Measurements from ENCODE around the gene ALOX15. TPM values are rescaled to one million over a fixed set of nuclear protein-coding genes. Genes with fewer than 3 reads are reported as not detected.
"Not testable (repeated sequence)": the region's sequence is repeated elsewhere in the genome, so short reads cannot be mapped to it uniquely, and the experiment has no call there.

ALOX15 gene
- total RNA-seq, 1 experiment from 2014 or later: not detected

DNA sequence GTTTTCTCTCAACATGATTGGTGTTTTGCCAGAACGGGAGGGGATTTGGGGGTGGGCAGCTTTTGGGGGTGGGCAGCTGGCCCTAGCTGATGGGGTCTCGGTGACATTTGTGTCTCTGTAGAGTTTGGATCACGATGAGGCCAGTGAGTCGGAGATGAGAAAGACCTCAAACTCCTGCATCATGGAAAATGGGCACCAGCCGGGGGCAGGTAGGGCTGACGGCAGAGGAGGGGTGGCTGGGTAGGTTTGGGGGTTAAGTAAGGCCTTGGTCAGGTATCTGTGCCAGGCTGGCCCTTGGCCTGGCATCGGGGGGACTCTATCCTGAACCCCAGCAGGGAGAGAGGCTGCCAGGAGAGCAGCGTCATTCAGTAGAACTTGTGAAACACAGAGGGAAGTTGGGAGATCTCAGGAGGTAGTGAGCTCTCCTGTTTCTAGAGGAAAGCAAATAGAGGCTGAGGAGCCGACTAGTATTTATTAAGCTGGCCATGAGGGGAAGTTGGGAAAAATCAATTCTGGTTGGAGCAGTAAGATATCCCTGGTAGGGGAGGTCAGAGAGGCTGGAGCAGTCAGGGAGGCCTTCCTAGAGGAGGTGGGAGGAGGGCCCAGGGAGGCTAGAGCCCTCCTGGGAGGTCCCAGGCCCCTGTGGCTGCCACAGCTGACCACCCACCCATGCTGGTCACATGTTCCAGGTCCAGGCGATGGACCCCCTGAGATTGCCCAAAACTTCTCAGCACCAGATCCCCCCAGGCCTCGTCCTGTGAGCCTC is 49.1 kb downstream of the ALOX15 start:
- no peak for ATAC-seq
- no peak overlapping the region for H3K4me3 ChIP-seq (ENCODE audit: low read length)
- TF ChIP-seq, protein P1, sequence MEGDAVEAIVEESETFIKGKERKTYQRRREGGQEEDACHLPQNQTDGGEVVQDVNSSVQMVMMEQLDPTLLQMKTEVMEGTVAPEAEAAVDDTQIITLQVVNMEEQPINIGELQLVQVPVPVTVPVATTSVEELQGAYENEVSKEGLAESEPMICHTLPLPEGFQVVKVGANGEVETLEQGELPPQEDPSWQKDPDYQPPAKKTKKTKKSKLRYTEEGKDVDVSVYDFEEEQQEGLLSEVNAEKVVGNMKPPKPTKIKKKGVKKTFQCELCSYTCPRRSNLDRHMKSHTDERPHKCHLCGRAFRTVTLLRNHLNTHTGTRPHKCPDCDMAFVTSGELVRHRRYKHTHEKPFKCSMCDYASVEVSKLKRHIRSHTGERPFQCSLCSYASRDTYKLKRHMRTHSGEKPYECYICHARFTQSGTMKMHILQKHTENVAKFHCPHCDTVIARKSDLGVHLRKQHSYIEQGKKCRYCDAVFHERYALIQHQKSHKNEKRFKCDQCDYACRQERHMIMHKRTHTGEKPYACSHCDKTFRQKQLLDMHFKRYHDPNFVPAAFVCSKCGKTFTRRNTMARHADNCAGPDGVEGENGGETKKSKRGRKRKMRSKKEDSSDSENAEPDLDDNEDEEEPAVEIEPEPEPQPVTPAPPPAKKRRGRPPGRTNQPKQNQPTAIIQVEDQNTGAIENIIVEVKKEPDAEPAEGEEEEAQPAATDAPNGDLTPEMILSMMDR (conservative IDR thresholded peaks at IDR 0.05; ENCODE audit: low read depth, low read length): no peak
- TF ChIP-seq EZH2phosphoT487 (IDR thresholded peaks at IDR 0.05; ENCODE audit: borderline replicate concordance, low read length) (no peak), EZH2 (IDR thresholded peaks at IDR 0.05; ENCODE audit: low read length, unreplicated experiment) (no peak)
- H3K9me3 ChIP-seq (ENCODE audit: low read length): no peaks in the 10 kb centered on the region
- no peaks in the 10 kb centered on the region for H3K79me2 ChIP-seq (ENCODE audit: low read length)
- intact Hi-C loops (cut with micrococcal nuclease): no loop called here
- no peaks in the 10 kb centered on the region for H3K9me2 ChIP-seq (replicated peaks; ENCODE audit: low read length)
- H2AFZ ChIP-seq (ENCODE audit: low read length): no peak overlapping the region
- DNase-seq: no peak
- H3K36me3 ChIP-seq (ENCODE audit: low read depth, low read length): no peaks in the 10 kb centered on the region
- H3K27ac ChIP-seq (ENCODE audit: low read length): no peak overlapping the region
- ChIA-PET CTCF (no interaction called here), POLR2A (ENCODE audit: unreplicated experiment) (no interaction called here)
- no peaks in the 10 kb centered on the region for H3K4me1 ChIP-seq (ENCODE audit: insufficient read depth, low read length)
- H4K20me1 ChIP-seq (ENCODE audit: low read length): no peaks in the 10 kb centered on the region
- no peaks in the 10 kb centered on the region for H3K27me3 ChIP-seq (ENCODE audit: low read length)
- H3K4me2 ChIP-seq (ENCODE audit: low read length): no peak overlapping the region
- no peak overlapping the region for H3K9ac ChIP-seq (ENCODE audit: low read length)
- no peaks in the 10 kb centered on the region for H3F3A ChIP-seq (ENCODE audit: low read length, unreplicated experiment)
- BruUV-seq (replicated peaks): no TSS peak

DNA sequence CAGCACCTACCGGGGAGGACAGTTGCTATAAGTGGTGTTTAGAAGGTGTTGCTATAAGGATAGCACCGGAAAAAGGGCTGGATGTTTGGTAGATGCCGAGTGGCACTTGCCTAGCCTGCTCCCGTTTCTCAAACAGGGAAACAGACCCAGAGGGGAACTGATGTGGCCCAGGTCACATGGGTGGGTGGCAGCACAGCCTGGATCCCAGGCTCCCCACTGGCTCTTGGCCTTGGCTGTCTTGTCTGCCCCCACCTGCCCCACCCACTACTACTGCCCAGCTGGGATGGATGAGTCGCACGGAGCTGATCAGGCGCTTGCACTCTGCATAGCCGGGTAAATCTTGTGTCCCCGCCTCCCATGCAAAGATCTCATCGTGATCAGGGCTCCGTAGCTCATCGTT is 49.9 kb downstream of the ALOX15 start:
- no peak overlapping the region for H2AFZ ChIP-seq (ENCODE audit: low read length)
- no TSS peak for BruUV-seq (replicated peaks)
- intact Hi-C loops (cut with micrococcal nuclease): no loop called here
- no peak for TF ChIP-seq EZH2phosphoT487 (IDR thresholded peaks at IDR 0.05; ENCODE audit: borderline replicate concordance, low read length)
- TF ChIP-seq, protein P1 (conservative IDR thresholded peaks at IDR 0.05; ENCODE audit: low read depth, low read length): no peak
- TF ChIP-seq EZH2 (IDR thresholded peaks at IDR 0.05; ENCODE audit: low read length, unreplicated experiment): no peak
- DNase-seq: peak; percentile 6
- ChIA-PET CTCF (no interaction called here), POLR2A (ENCODE audit: unreplicated experiment) (no interaction called here)
- no peaks in the 10 kb centered on the region for H3F3A ChIP-seq (ENCODE audit: low read length, unreplicated experiment)
- no peak for ATAC-seq
- no peaks in the 10 kb centered on the region for H3K9me3 ChIP-seq (ENCODE audit: low read length)
- no peaks in the 10 kb centered on the region for H3K4me1 ChIP-seq (ENCODE audit: insufficient read depth, low read length)
- no peak overlapping the region for H3K27ac ChIP-seq (ENCODE audit: low read length)
- H3K36me3 ChIP-seq (ENCODE audit: low read depth, low read length): no peaks in the 10 kb centered on the region
- peaks cover 5% of the 10 kb centered on the region; the same call in 1 of the 2 replicates for H3K27me3 ChIP-seq (ENCODE audit: low read length)
- H3K4me2 ChIP-seq (ENCODE audit: low read length): no peak overlapping the region
- no peaks in the 10 kb centered on the region for H3K79me2 ChIP-seq (ENCODE audit: low read length)
- H3K9me2 ChIP-seq (replicated peaks; ENCODE audit: low read length): no peaks in the 10 kb centered on the region
- no peak overlapping the region for H3K4me3 ChIP-seq (ENCODE audit: low read length)
- no peak overlapping the region for H3K9ac ChIP-seq (ENCODE audit: low read length)
- no peaks in the 10 kb centered on the region for H4K20me1 ChIP-seq (ENCODE audit: low read length)

- intact Hi-C loops (cut with micrococcal nuclease): no loop called here
- H3K9me3 ChIP-seq (ENCODE audit: low read length): no peaks in the 10 kb centered on the region
- no peaks in the 10 kb centered on the region for H3F3A ChIP-seq (ENCODE audit: low read length, unreplicated experiment)
- BruUV-seq (replicated peaks): no TSS peak
- ATAC-seq: no peak
- no peak for DNase-seq
- H2AFZ ChIP-seq (ENCODE audit: low read length): no peak overlapping the region
- no peak overlapping the region for H3K4me3 ChIP-seq (ENCODE audit: low read length)
- H4K20me1 ChIP-seq (ENCODE audit: low read length): no peaks in the 10 kb centered on the region
- no peaks in the 10 kb centered on the region for H3K36me3 ChIP-seq (ENCODE audit: low read depth, low read length)
- H3K27ac ChIP-seq (ENCODE audit: low read length): no peak overlapping the region
- no peaks in the 10 kb centered on the region for H3K79me2 ChIP-seq (ENCODE audit: low read length)
- CTCF ChIA-PET: no interaction called here
- peaks cover 7% of the 10 kb centered on the region; the same call in 1 of the 2 replicates for H3K27me3 ChIP-seq (ENCODE audit: low read length)
- TF ChIP-seq EZH2phosphoT487 (IDR thresholded peaks at IDR 0.05; ENCODE audit: borderline replicate concordance, low read length) (no peak), EZH2 (IDR thresholded peaks at IDR 0.05; ENCODE audit: low read length, unreplicated experiment) (no peak)
- TF ChIP-seq, protein P1 (conservative IDR thresholded peaks at IDR 0.05; ENCODE audit: low read depth, low read length): no peak
- no peaks in the 10 kb centered on the region for H3K9me2 ChIP-seq (replicated peaks; ENCODE audit: low read length)
- no peaks in the 10 kb centered on the region for H3K4me1 ChIP-seq (ENCODE audit: insufficient read depth, low read length)
- H3K9ac ChIP-seq (ENCODE audit: low read length): no peak overlapping the region
- POLR2A ChIA-PET (ENCODE audit: unreplicated experiment): no interaction called here
- no peak overlapping the region for H3K4me2 ChIP-seq (ENCODE audit: low read length)
Observed at GRCh38 chr17:4590981-4591453, 50.5 kb downstream of the ALOX15 start.

DNA sequence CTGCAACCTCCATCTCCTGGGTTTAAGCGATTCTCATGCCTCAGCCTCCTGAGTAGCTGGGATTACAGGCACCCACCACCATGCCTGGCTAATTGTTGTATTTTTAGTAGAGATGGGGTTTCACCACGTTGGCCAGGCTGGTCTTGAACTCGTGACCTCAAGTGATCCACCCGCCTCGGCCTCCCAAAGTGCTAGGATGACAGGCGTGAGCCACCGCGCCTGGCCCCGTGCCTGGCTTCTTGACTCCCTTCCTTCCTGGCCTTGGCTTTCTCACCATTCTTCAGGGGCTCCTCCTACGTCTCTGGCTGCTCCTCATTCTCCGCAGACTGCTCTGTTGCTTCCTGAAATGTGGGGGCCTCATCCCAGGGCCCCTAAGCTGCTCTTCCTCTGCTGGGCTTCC is 51.4 kb downstream of the ALOX15 start:
- intact Hi-C loops (cut with micrococcal nuclease); ATAC-seq; H3F3A ChIP-seq (ENCODE audit: low read length, unreplicated experiment); H3K4me3 ChIP-seq (ENCODE audit: low read length); POLR2A ChIA-PET (ENCODE audit: unreplicated experiment); H3K36me3 ChIP-seq (ENCODE audit: low read depth, low read length); H4K20me1 ChIP-seq (ENCODE audit: low read length); H3K4me2 ChIP-seq (ENCODE audit: low read length); H2AFZ ChIP-seq (ENCODE audit: low read length); H3K9me2 ChIP-seq (replicated peaks; ENCODE audit: low read length); H3K4me1 ChIP-seq (ENCODE audit: insufficient read depth, low read length); DNase-seq; H3K9me3 ChIP-seq (ENCODE audit: low read length); CTCF ChIA-PET; H3K79me2 ChIP-seq (ENCODE audit: low read length); H3K27ac ChIP-seq (ENCODE audit: low read length); BruUV-seq (replicated peaks); H3K9ac ChIP-seq (ENCODE audit: low read length): not testable (repeated sequence)
- peaks cover 16% of the 10 kb centered on the region for H3K27me3 ChIP-seq (ENCODE audit: low read length)

Data from PC-3 (cell line).